ENCODE results near the gene CEP295NL. TPM values are rescaled to one million over a fixed set of nuclear protein-coding genes. Genes with fewer than 3 reads are reported as not detected.

CEP295NL gene
- total and polyA plus RNA-seq, 2 of the 13 experiments (the other 11 are each of a cell fraction or from before 2014, with no cell fraction given) = not detected

GRCh38 chr17:78925662-78926555, 22.9 kb upstream of the CEP295NL start (continued):
- TF ChIP-seq KDM2A (CRISPR knock-in tag; IDR thresholded peaks at IDR 0.05; ENCODE audit: borderline replicate concordance, low read depth) = peak; percentile 25; the same call in 1 of the 2 replicates
- TF ChIP-seq ZNF780A (CRISPR knock-in tag; IDR thresholded peaks at IDR 0.05) = no peak
- no peak for TF ChIP-seq ZSCAN29 (CRISPR knock-in tag; conservative IDR thresholded peaks at IDR 0.05)
- no peak for TF ChIP-seq ZBTB44 (CRISPR knock-in tag; IDR thresholded peaks at IDR 0.05)
- TF ChIP-seq ZNF891 (CRISPR knock-in tag; IDR thresholded peaks at IDR 0.05) = peak; percentile 64; the same call in 1 of the 2 replicates
- peak; percentile 42; the same call in 1 of the 2 replicates for TF ChIP-seq ZFP91 (CRISPR knock-in tag; IDR thresholded peaks at IDR 0.05; ENCODE audit: borderline replicate concordance)
- TF ChIP-seq ZNF670 (CRISPR knock-in tag; IDR thresholded peaks at IDR 0.05; ENCODE audit: borderline replicate concordance) = no peak
- TF ChIP-seq ZNF562 (CRISPR knock-in tag; IDR thresholded peaks at IDR 0.05; ENCODE audit: borderline replicate concordance) = no peak
- peak; percentile 64 for TF ChIP-seq ZFX (CRISPR knock-in tag; IDR thresholded peaks at IDR 0.05; ENCODE audit: low read depth)
- no peak for TF ChIP-seq AFF4 (CRISPR knock-in tag; IDR thresholded peaks at IDR 0.05)
- TF ChIP-seq TBX2 (CRISPR knock-in tag; IDR thresholded peaks at IDR 0.05; ENCODE audit: borderline replicate concordance) = no peak
- no peak for TF ChIP-seq KLF15 (CRISPR knock-in tag; IDR thresholded peaks at IDR 0.05; ENCODE audit: borderline replicate concordance)
- TF ChIP-seq TEAD2 (CRISPR knock-in tag; IDR thresholded peaks at IDR 0.05) = no peak
- no peak for TF ChIP-seq KDM3A (CRISPR knock-in tag; IDR thresholded peaks at IDR 0.05; ENCODE audit: low read depth)
- no peak for TF ChIP-seq RAD51 (IDR thresholded peaks at IDR 0.05; ENCODE audit: borderline replicate concordance)
- TF ChIP-seq YEATS2 (CRISPR knock-in tag; IDR thresholded peaks at IDR 0.05; ENCODE audit: borderline replicate concordance) = no peak
- TF ChIP-seq ZNF30 (CRISPR knock-in tag; IDR thresholded peaks at IDR 0.05) = 0 out of 2 replicates have a peak, but pooled peaks have one; percentile 29
- no peak for TF ChIP-seq HCFC1 (IDR thresholded peaks at IDR 0.05; ENCODE audit: low read depth, low read length)
- TF ChIP-seq HMG20A (CRISPR knock-in tag; IDR thresholded peaks at IDR 0.05; ENCODE audit: borderline replicate concordance) = no peak
- no peak for TF ChIP-seq ARID3A (IDR thresholded peaks at IDR 0.05; ENCODE audit: low read depth, low read length)
- TF ChIP-seq NR3C1 (CRISPR knock-in tag; IDR thresholded peaks at IDR 0.05) = no peak

All from HepG2 (cell line).